ENCODE data around the gene FHIT.

- TF ChIP-seq POLR2A (IDR thresholded peaks at IDR 0.05; ENCODE audit: low read length) = no peak
- no peak for TF ChIP-seq GATA1 (IDR thresholded peaks at IDR 0.05; ENCODE audit: low read depth, low read length)
These were observed 2.5 kb upstream of the FHIT start for GRCh38 chr3:61253756-61254155.

Data from erythroblast (primary cell).